ENCODE results near the gene ADAMTS12.

DNA sequence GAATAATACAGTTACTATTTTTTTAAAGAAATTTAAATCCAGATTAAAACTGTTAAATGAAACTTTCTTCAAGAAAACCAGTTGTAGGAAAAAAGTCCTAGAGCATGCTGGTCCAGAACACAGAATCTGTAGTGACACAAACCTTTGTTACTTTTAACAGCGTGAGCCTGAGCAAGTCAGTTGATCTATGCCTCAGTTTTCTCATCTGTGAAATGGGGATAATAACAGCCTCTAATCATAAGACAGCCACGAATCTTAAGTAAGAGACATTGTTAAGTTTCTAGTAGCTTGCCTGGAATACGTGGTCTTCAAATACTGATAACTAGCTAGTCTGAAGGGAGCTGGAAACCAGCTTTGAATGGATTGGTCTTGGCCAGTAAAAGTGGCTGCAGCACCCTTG is 158.6 kb downstream of the ADAMTS12 start:
- no peak for TF ChIP-seq POLR2AphosphoS5 (IDR thresholded peaks at IDR 0.05; ENCODE audit: low read depth, low read length)
- TF ChIP-seq TAF1 (IDR thresholded peaks at IDR 0.05; ENCODE audit: borderline replicate concordance, insufficient read depth, low read length) = no peak

Data from PFSK-1 (cell line).